Measurements from ENCODE around the gene PRKCE. TPM values are rescaled to one million over a fixed set of nuclear protein-coding genes. Genes with fewer than 3 reads are reported as not detected.

Gene PRKCE
- total RNA-seq, 1 experiment from 2014 or later = 30.2 TPM

- peak; percentile 59 for DNase-seq (ENCODE audit: low read depth)
These were observed 420.8 kb downstream of the PRKCE start for GRCh38 chr2:46072101-46072820.

DNA sequence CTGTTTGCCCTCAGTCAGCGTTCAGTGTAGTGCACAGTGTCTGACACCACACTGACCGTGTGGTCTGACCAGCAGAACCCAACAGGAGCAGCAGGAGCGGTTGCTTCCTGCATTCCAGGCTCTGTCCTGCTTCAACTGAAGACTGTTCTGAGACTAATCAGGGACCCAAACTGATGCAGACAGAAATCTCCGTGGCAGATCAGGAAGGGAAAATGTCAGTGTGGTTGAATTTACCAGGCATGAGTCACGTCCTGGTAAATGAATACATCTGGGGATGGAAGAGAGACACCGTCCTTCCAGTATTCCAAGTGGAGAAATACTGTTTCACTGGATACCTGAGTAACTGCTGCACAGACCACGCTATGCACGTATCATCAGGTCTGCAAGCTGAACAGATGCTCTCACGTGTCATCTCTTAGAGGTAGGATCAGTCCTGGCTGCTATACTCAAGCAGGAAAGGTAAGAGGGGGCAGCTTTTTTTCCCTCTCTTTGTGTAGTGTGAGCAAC lies 422.1 kb downstream of the PRKCE start:
- peak; percentile 99 for DNase-seq (ENCODE audit: low read depth)

GRCh38 chr2:46074501-46074900 lies 423.0 kb downstream of the PRKCE start:
- DNase-seq (ENCODE audit: low read depth) = no peak

DNA sequence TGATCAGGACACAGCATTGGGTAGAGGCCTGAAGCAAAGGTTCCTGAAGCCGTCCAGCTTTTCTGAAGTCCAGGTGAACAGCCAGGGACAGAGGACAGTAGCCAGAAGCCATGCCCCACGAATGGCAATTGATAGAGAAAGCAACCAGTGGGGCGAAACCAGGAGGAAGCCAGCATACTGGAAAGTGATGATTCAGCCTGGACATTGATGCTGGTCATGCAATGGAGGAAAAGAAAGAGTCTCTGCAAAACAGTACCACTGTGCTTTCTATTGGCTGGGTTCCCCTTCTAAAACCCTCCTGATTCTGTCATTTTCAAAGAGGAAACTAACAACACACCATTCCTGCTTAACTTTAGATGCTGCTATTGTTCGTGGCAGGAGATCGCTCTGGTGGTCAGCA lies 424.4 kb downstream of the PRKCE start:
- peak; percentile 62 for DNase-seq (ENCODE audit: low read depth)

DNA sequence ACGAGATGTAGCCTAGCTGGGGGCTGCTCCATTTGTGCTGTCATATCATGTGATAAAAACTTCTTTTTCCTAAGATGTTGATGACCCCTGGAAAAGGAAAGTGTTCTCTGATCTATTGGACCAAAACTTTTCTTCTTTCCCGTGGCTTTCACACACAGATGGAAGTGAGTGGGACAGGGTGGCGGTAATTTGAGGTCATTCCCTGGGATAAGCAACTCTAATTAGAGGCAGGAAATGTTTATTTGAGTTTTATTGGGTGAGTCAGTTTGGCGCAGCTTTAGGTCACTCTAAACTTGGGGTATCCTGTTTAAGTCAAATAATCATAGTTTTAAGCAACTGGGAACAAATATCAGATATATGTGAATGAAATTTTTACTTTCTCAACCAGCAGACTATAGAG lies 424.8 kb downstream of the PRKCE start:
- DNase-seq (ENCODE audit: low read depth) = peak; percentile 81

- DNase-seq (ENCODE audit: low read depth) = no peak
These were observed 425.4 kb downstream of the PRKCE start for GRCh38 chr2:46076875-46077274.

GRCh38 chr2:46077522-46078107 lies 426.1 kb downstream of the PRKCE start:
- DNase-seq (ENCODE audit: low read depth) = no peak

DNA sequence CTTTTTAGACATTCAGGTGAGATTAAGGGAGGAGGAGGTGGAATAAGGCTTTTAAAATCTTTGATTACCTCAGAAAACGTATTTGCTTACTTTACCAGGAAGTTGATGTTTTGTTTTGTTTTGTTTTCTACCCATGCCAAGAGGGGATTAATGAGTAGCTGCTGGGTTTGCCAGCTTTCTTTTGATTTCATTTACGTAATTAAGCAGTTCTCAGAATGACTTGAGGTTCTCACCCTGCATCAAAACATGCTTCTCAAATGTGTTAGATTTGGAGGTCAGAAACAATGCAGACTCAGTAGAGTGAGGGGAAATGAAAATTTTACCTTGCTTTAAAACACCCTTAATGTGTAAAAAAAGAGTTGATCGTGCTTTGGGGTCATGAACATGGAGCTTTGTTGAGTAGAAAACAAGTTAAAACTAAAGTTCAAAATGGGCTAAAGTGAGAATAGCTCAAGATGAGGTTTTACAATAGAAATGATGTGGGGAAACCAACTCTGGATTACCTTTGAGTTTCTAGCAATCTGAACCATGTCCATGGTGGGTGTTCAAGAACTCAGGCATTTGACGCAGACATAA lies 428.6 kb downstream of the PRKCE start:
- DNase-seq (ENCODE audit: low read depth) = no peak

- peak; percentile 100 for DNase-seq (ENCODE audit: low read depth)
These were observed 431.3 kb downstream of the PRKCE start for GRCh38 chr2:46082531-46083485.

DNA sequence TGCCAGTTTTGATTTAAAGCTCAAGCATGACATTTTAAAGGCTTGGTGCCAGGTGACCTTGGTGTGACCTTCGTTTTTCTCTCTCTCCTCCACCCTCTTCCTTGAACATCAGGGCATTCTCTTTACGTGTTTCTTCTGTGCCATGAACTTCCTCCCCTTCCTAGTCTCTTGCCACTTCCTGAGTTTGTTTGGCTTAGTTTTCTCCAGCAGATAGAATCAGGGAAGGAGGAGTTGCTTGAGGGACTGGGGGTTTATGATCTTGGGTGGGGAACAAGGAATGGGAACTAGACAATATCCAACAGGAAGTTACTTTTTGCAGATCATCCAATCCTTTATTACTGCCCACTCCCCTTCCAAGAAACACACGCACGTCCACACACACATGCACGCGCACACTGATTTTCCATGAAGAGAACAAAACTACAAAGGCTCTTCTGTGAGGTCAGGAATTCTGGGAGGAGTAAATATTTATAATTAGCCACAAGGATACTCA lies 435.1 kb downstream of the PRKCE start:
- DNase-seq (ENCODE audit: low read depth) = peak; percentile 48

DNA sequence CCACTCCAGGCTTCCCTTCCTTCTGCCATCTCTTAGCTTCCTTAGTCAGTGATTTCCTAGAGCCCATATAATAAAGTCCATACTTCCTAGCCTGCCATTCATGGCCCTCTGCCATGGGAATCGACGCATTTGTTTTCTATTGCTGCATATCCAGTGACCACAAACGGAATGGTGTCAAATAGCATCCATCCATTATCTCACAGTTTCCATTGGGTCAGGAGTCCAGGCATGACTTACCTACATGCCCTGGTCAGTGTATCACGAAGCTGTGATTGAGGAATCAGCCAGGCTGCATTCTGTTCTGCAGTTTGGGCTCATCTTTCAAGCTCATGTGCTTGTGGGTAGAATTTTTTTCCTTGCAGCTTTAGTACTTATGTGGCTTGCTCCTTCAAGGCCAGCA lies 436.0 kb downstream of the PRKCE start:
- DNase-seq (ENCODE audit: low read depth) = no peak

DNA sequence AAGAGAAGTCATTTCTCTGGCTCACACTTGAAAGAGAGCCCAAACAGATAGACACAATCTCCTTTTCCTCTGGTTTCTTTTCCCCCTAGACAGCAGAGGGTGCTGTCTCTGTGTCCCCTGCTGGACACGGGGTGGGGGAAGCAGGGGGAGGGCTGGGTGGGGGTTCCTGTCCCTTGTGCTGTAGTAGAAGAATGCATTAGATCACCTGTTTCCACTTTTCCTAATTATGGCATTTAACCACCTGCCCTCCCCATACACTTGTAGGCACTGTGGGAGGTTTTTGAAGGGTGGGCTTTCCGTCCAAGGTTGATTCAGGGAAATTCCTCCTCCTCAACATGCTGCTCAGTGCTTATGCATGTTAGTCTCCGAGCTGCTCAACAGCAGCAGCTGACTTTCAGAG lies 439.5 kb downstream of the PRKCE start:
- DNase-seq (ENCODE audit: low read depth) = no peak

- no peak for DNase-seq (ENCODE audit: low read depth)
These were observed 440.6 kb downstream of the PRKCE start for GRCh38 chr2:46091961-46092667.

- DNase-seq (ENCODE audit: low read depth) = no peak
These were observed 443.2 kb downstream of the PRKCE start for GRCh38 chr2:46094689-46095088.

- peak; percentile 51 for DNase-seq (ENCODE audit: low read depth)
These were observed 444.4 kb downstream of the PRKCE start for GRCh38 chr2:46095830-46096229.

DNA sequence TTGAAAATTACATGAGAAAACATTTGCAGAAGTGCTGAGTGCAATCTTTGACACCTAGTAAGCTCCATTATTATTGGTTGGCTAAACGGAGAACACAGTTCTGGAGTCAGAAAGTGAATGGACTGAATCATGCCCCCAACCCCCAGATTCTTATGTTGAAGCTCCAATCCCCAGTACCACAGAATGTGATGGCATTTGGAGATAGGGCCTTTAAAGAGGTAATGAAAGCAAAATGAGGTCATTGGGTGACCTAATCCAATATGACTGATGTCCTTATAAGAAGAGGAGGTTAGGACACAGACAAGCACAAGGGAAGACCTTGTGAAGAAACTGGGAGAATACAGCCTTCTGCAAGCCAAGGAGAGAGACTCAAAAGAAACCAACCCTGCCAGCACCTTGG lies 444.8 kb downstream of the PRKCE start:
- peak; percentile 46 for DNase-seq (ENCODE audit: low read depth)

DNA sequence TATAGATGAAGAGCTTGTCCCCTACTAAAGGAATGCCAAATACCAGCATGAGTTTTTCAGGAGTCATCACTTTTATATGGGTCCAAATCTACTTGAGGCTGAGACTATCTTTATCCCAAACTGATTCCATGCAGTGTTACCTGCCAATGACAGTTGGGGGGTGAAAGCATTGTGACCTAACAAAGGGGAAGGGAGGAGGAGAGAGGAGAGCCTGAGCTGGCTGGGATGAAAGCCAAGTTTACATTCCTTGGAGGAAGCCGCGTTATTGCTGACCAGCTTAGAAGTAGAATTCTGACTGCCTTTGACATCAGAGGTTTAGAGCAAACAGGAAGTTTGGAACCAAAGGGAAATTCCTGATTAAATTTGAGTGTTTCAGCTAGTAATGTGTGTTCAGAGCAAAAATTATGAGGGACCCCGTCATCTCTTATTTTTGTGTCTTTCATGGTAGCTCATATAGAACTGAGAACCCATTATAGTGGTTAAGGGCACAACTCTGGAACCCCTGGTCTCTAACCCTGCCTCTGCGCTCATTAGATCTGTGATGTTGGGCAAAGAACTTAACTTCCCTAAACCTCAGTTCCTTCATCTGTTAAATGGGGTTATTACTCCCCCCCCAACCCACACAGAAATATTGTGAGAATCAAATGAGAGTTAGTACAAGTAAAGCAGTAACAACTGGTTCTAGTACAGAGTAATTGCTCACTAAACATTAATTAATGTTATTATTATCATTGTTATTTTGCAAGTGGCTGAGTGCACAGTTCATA lies 446.4 kb downstream of the PRKCE start:
- DNase-seq (ENCODE audit: low read depth) = peak; percentile 96

DNA sequence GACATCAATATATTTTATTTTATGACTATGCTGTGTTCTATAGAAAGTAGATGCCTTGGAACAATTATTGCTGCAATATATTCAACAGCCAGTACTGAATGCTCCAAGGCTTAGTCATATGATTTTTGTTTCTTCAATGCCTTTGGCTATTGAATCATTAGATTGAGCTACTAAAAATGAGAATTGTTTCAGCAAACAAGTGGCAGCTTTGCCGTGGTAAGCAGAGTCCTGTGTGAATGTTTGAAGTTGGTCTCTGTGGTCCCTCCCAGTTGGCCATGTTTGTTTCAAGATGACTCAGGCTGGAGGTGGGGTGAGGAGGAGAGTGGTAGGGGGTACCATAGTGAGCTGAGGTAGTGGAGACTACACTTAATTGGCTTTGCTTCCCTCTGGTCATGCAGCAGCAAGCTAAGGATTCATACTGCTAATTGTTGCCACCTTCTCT lies 447.2 kb downstream of the PRKCE start:
- peak; percentile 90 for DNase-seq (ENCODE audit: low read depth)

- DNase-seq (ENCODE audit: low read depth) = no peak
These were observed 450.2 kb downstream of the PRKCE start for GRCh38 chr2:46101557-46102220.

- no peak for DNase-seq (ENCODE audit: low read depth)
These were observed 455.2 kb downstream of the PRKCE start for GRCh38 chr2:46106690-46107089.

Measured in RPMI7951 (cell line).